Measurements from ENCODE around the gene KIF26B.

DNA sequence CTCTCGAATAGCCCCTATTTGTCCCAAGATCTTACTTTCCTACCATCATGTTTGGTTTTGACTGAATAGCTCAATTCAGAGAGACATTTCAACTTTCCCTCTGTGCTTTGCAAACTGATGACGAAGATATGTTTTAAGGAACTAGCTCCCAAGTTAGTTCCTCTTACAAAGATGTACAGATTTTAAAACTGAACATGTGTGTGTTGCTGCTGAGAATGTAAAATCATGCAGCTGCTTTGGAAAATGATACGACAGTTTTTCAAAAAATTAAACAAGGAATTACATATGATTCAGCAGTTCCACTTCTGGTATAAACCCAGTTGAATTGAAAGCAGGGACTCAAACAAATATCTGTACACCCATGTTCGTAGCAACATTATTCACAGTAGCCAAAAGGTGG is 33.6 kb downstream of the KIF26B start:
- TF ChIP-seq, protein P1, sequence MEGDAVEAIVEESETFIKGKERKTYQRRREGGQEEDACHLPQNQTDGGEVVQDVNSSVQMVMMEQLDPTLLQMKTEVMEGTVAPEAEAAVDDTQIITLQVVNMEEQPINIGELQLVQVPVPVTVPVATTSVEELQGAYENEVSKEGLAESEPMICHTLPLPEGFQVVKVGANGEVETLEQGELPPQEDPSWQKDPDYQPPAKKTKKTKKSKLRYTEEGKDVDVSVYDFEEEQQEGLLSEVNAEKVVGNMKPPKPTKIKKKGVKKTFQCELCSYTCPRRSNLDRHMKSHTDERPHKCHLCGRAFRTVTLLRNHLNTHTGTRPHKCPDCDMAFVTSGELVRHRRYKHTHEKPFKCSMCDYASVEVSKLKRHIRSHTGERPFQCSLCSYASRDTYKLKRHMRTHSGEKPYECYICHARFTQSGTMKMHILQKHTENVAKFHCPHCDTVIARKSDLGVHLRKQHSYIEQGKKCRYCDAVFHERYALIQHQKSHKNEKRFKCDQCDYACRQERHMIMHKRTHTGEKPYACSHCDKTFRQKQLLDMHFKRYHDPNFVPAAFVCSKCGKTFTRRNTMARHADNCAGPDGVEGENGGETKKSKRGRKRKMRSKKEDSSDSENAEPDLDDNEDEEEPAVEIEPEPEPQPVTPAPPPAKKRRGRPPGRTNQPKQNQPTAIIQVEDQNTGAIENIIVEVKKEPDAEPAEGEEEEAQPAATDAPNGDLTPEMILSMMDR (IDR thresholded peaks at IDR 0.05), result no peak
- TF ChIP-seq POLR2A (IDR thresholded peaks at IDR 0.05), result no peak
